CD14-positive monocyte (primary cell): ENCODE measurements around the gene CLIP4. TPM values are rescaled to one million over a fixed set of nuclear protein-coding genes. Genes with fewer than 3 reads are reported as not detected.

Experiments
- DNase-seq, 3 donors: peaks; one replicate each; pipeline ENCODE4 v3.0.0-alpha.2; 2011 to 2022
- H2AFZ ChIP-seq: 2 replicates; pipeline ENCODE4 v1.6.0; 2012; ENCODE audit warnings: mild to moderate bottlenecking, low read depth, low read length, inconsistent platforms; ENCODE audit not compliant: insufficient read depth, poor library complexity, severe bottlenecking
- H3K27ac ChIP-seq, 2 donors: 1 replicate in 1 of 2; 2 replicates in 1 of 2; pipeline ENCODE4 v1.5.1; 2012 to 2013; ENCODE audit warnings: low read length in 2 of 2, control low read depth in 1 of 2, inconsistent platforms in 1 of 2, low read depth in 1 of 2, mild to moderate bottlenecking in 1 of 2
- H3K27me3 ChIP-seq, 2 donors: one replicate each; pipeline versions ENCODE4 v1.6.0 to v1.6.1; 2011 to 2013; ENCODE audit warnings: low read length in 2 of 2; ENCODE audit not compliant: control insufficient read depth in 2 of 2, insufficient read depth in 2 of 2
- H3K36me3 ChIP-seq, 2 donors: replicated peaks in 1 of 2; 1 replicate in 1 of 2; 2 replicates in 1 of 2; pipeline versions ENCODE4 v1.5.1 to v1.6.1; 2012 to 2013; ENCODE audit warnings: low read length in 2 of 2, control low read depth in 1 of 2, inconsistent platforms in 1 of 2, mild to moderate bottlenecking in 1 of 2; ENCODE audit not compliant: insufficient read depth in 2 of 2, control insufficient read depth in 1 of 2
- H3K4me1 ChIP-seq, 2 donors: 1 replicate in 1 of 2; 2 replicates in 1 of 2; pipeline versions ENCODE4 v1.5.1 to v1.6.1; 2012 to 2013; ENCODE audit warnings: low read length in 2 of 2, control low read depth in 1 of 2, inconsistent platforms in 1 of 2, mild to moderate bottlenecking in 1 of 2, moderate library complexity in 1 of 2; ENCODE audit not compliant: insufficient read depth in 2 of 2, control insufficient read depth in 1 of 2
- H3K4me2 ChIP-seq: replicated peaks from 2 replicates; pipeline ENCODE3; 2012; ENCODE audit warnings: low read length, moderate library complexity, mild to moderate bottlenecking; ENCODE audit not compliant: poor library complexity, severe bottlenecking; ENCODE audit errors: extremely low read depth
- H3K4me3 ChIP-seq, 3 experiments: fragments of 200-600 bp in 1 of 3; sonication (generic) in 1 of 3; replicated peaks in 1 of 3; 1 replicate in 2 of 3; 2 replicates in 1 of 3; pipeline ENCODE4 v1.5.1; 2011 to 2013; ENCODE audit warnings: low read length in 3 of 3, mild to moderate bottlenecking in 3 of 3, control low read depth in 2 of 3, low read depth in 2 of 3, inconsistent platforms in 1 of 3, moderate library complexity in 1 of 3
- H3K79me2 ChIP-seq: 2 replicates; pipeline ENCODE4 v1.6.0; 2012; ENCODE audit warnings: mild to moderate bottlenecking, control low read depth, inconsistent platforms, low read length, moderate library complexity; ENCODE audit not compliant: insufficient read depth
- H3K9ac ChIP-seq: 2 replicates; pipeline ENCODE4 v1.6.0; 2017; ENCODE audit warnings: low read length, mild to moderate bottlenecking; ENCODE audit not compliant: insufficient read depth, poor library complexity, severe bottlenecking
- H3K9me3 ChIP-seq, 2 donors: replicated peaks in 1 of 2; 1 replicate in 1 of 2; 2 replicates in 1 of 2; pipeline versions ENCODE4 v1.5.1 to v1.6.1; 2012 to 2013; ENCODE audit warnings: low read length in 2 of 2, control low read depth in 1 of 2; ENCODE audit not compliant: control insufficient read depth in 1 of 2, insufficient read depth in 1 of 2
- H4K20me1 ChIP-seq: 2 replicates; pipeline ENCODE4 v1.6.0; 2012; ENCODE audit warnings: mild to moderate bottlenecking, low read length, control low read depth, moderate library complexity; ENCODE audit not compliant: insufficient read depth
- H3K27ac Mint-ChIP-seq, 7 donors: one replicate each; pipeline ENCODE4 v1.8.0; 2020; ENCODE audit warnings: mild to moderate bottlenecking in 7 of 7, mixed read lengths in 7 of 7, moderate library complexity in 6 of 7, inconsistent platforms in 2 of 7
- H3K27me3 Mint-ChIP-seq, 3 donors: one replicate each; pipeline ENCODE4 v1.8.0; 2021 to 2022; ENCODE audit warnings: low read depth in 3 of 3, mild to moderate bottlenecking in 3 of 3, mixed read lengths in 3 of 3, moderate library complexity in 3 of 3, inconsistent platforms in 1 of 3
- H3K36me3 Mint-ChIP-seq, 2 donors: one replicate each; pipeline ENCODE4 v1.8.0; 2020; ENCODE audit warnings: mixed read lengths in 2 of 2, inconsistent platforms in 1 of 2, mild to moderate bottlenecking in 1 of 2
- H3K4me1 Mint-ChIP-seq: one replicate; pipeline ENCODE4 v1.8.0; 2020; ENCODE audit warnings: mild to moderate bottlenecking, mixed read lengths
- H3K4me3 Mint-ChIP-seq, 2 donors: one replicate each; pipeline ENCODE4 v1.8.0; 2020; ENCODE audit warnings: mild to moderate bottlenecking in 2 of 2, mixed read lengths in 2 of 2, moderate library complexity in 1 of 2
- H3K9me3 Mint-ChIP-seq, 7 donors: one replicate each; pipeline ENCODE4 v1.8.0; 2020 to 2022; ENCODE audit warnings: mixed read lengths in 7 of 7, mild to moderate bottlenecking in 6 of 7, moderate library complexity in 6 of 7, inconsistent platforms in 2 of 7
- WGBS: methylation state at CpG from one replicate; pipeline ENCODE4 v1.1.5; 2013; ENCODE audit warnings: missing lambda C conversion rate; ENCODE audit not compliant: insufficient coverage; 5-methylcytosine and 5-hydroxymethylcytosine counted together
- intact Hi-C, 2 donors: fragments of 100-400 bp; cut with micrococcal nuclease; formaldehyde crosslinking; loops; one replicate each; pipeline versions ENCODE4 v1.15.0 to v1.15.1; 2023
- polyA plus RNA-seq, 3 donors: library from polyadenylated mRNA; depleted of rRNA in 1 of 3; unstranded in 2 of 3; stranded (reverse) in 1 of 3; fragments of 300-500 nt in 2 of 3; fragments of >200 nt in 1 of 3; fragmentation: Illumina TruSeq in 2 of 3; gene quantifications; 1 replicate in 2 of 3; 2 replicates in 1 of 3; pipeline ENCODE4 v1.2.3, GENCODE V29; 2012 to 2021
- TF ChIP-seq, protein P1 (sequence below): fragments of 200-600 bp; IDR thresholded peaks from one replicate; pipeline ENCODE4 v1.8.0; 2022; ENCODE audit warnings: antibody characterized with exemption, mild to moderate bottlenecking

Gene CLIP4
- polyA plus RNA-seq, 3 donors, result 19.6 to 29.8 (median 21.7) TPM

DNA sequence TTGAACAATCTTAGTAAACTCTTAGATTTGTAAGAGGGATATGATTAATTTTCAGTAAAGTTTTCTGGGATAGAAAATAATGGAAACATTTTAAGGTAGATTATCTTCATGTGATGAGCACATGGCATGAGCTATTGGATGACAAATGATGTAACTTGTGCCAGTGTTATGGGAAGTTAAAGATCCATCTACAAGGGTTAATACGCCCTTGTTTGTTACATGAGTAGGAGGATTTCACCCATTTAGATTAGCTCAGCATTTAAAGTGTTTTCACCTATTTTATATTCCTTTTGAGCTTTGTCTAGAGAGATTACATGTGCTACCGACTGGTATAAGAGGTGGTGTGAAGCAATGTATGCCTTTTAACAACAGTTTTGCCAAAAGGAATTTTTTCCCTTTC lies 5.6 kb downstream of the CLIP4 start:
- DNase-seq, result no peak
- Histone ChIP-seq H3K4me2 (no peak overlapping the region), H3K79me2 (peaks cover 13% of the 10 kb centered on the region), H3K9me3 (peaks cover 6 to 7% of the 10 kb centered on the region in 2 donors), H3K36me3 (peaks cover 9 to 39% of the 10 kb centered on the region in 2 donors), H3K27ac (no peak overlapping the region), H3K9ac (no peak overlapping the region), H4K20me1 (peaks cover 50% of the 10 kb centered on the region), H3K4me3 (no peak overlapping the region), H3K27me3 (no peaks in the 10 kb centered on the region), H3K4me1 (peaks cover 11 to 20% of the 10 kb centered on the region in 2 donors), H2AFZ (no peak overlapping the region)
- Mint-ChIP-seq H3K9me3 (peaks cover 10 to 18% (median 14%) of the 10 kb centered on the region in 7 donors), H3K4me1 (peaks cover 19% of the 10 kb centered on the region), H3K4me3 (no peak overlapping the region), H3K27ac (no peak overlapping the region), H3K36me3 (peaks cover 38 to 49% of the 10 kb centered on the region in 2 donors), H3K27me3 (no peaks in the 10 kb centered on the region)
- WGBS, result no CpG with 5 or more reads among the region's 2 CpGs
- intact Hi-C loops, result no loop called here
- TF ChIP-seq, protein P1, sequence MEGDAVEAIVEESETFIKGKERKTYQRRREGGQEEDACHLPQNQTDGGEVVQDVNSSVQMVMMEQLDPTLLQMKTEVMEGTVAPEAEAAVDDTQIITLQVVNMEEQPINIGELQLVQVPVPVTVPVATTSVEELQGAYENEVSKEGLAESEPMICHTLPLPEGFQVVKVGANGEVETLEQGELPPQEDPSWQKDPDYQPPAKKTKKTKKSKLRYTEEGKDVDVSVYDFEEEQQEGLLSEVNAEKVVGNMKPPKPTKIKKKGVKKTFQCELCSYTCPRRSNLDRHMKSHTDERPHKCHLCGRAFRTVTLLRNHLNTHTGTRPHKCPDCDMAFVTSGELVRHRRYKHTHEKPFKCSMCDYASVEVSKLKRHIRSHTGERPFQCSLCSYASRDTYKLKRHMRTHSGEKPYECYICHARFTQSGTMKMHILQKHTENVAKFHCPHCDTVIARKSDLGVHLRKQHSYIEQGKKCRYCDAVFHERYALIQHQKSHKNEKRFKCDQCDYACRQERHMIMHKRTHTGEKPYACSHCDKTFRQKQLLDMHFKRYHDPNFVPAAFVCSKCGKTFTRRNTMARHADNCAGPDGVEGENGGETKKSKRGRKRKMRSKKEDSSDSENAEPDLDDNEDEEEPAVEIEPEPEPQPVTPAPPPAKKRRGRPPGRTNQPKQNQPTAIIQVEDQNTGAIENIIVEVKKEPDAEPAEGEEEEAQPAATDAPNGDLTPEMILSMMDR, result no peak

DNA sequence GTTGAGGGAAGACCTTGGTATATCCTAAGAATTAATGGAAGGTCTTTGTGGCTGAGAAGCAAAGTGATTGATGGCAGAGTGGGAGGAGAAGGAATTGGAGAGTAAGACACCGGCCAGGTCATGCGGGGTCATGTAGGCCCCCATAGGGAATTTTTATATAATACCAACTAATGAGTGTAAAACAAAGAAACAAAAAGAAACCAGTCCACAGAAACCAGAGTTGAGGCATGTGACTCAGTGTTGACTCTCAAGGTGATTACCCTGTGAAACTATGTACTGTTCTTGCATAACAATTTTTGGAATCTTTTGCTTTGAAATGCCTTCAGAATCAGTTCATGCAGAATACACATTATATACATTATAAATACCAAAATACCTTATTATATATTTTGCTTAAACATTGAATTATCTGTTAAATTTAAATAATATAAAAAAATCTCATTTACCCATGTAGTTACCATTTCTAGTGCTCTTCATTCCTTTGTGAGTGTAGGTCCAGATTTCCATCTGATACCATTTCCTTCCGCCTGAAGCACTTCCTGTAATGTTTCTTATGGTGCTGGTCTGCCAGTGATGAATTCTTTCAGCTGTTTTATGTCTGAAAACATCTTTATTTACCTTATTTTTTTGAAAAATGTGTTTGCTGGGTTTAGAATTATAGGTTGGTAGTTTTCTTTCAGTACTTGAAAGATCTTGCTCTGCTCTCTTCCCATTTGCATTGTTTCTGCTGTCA lies 8.6 kb downstream of the CLIP4 start:
- no peak overlapping the region for H2AFZ ChIP-seq
- H3K4me3 Mint-ChIP-seq, result no peak overlapping the region
- H3K4me1 Mint-ChIP-seq, result peaks cover 9% of the 10 kb centered on the region

More for the DNA sequence above, 8.6 kb downstream of the CLIP4 start:
- intact Hi-C loops, result no loop called here
- Histone ChIP-seq H3K27me3 (no peaks in the 10 kb centered on the region), H3K9ac (no peak overlapping the region), H3K4me2 (no peak overlapping the region), H3K36me3 (peaks cover 9 to 39% of the 10 kb centered on the region in 2 donors), H3K4me3 (no peak overlapping the region), H3K27ac (no peak overlapping the region), H3K9me3 (peaks cover 6 to 7% of the 10 kb centered on the region in 2 donors), H3K4me1 (peaks cover 3 to 8% of the 10 kb centered on the region in 2 donors), H3K79me2 (peaks cover 5% of the 10 kb centered on the region), H4K20me1 (peaks cover 62% of the 10 kb centered on the region)
- H3K36me3 Mint-ChIP-seq, result peaks cover 50 to 55% of the 10 kb centered on the region in 2 donors
- no peak for DNase-seq
- 100% methylated on average over 1 of the region's 3 CpGs for WGBS
- H3K27ac Mint-ChIP-seq, result peak overlapping the region in 3 of 7 donors; percentile 0 to 74 (median 37)
- no peaks in the 10 kb centered on the region for H3K27me3 Mint-ChIP-seq
- TF ChIP-seq, protein P1, result no peak
- peaks cover 10 to 18% (median 14%) of the 10 kb centered on the region in 7 donors for H3K9me3 Mint-ChIP-seq
